MM.1S (cell line): ENCODE measurements around the gene FARS2.

Source experiments
- DNase-seq: peaks from one replicate; pipeline ENCODE4 v3.0.0-alpha.2; 2015
- H2AFZ ChIP-seq: fragments of 300-600 bp; sonication (generic); 2 replicates; pipeline ENCODE4 v1.6.0; 2016; ENCODE audit warnings: antibody characterized with exemption, low read length
- H3F3A ChIP-seq: fragments of 300-600 bp; sonication (generic); 2 replicates; pipeline ENCODE4 v1.6.1; 2016; ENCODE audit warnings: mild to moderate bottlenecking, antibody characterized with exemption, low read length, moderate library complexity, mixed read lengths; ENCODE audit not compliant: insufficient read depth
- H3K27ac ChIP-seq: fragments of 300-600 bp; sonication (generic); 2 replicates; pipeline ENCODE4 v1.5.1; 2016; ENCODE audit warnings: mild to moderate bottlenecking, low read length
- H3K27me3 ChIP-seq: fragments of 300-600 bp; sonication (generic); replicated peaks from 2 replicates; pipeline ENCODE4 v1.6.0; 2016; ENCODE audit warnings: low read length; ENCODE audit not compliant: insufficient read depth
- H3K36me3 ChIP-seq: fragments of 300-600 bp; sonication (generic); replicated peaks from 2 replicates; pipeline ENCODE4 v1.6.1; 2016; ENCODE audit warnings: mild to moderate bottlenecking, low read length, mixed read lengths; ENCODE audit not compliant: insufficient read depth
- H3K4me1 ChIP-seq: fragments of 300-600 bp; sonication (generic); 2 replicates; pipeline ENCODE4 v1.6.1; 2016; ENCODE audit warnings: low read length, mixed read lengths
- H3K4me2 ChIP-seq: fragments of 300-600 bp; sonication (generic); 2 replicates; pipeline ENCODE4 v1.6.0; 2016; ENCODE audit warnings: low read depth, low read length
- H3K4me3 ChIP-seq: fragments of 300-600 bp; sonication (generic); 2 replicates; pipeline ENCODE4 v1.5.1; 2016; ENCODE audit warnings: low read length, mixed read lengths
- H3K79me2 ChIP-seq: fragments of 300-600 bp; sonication (generic); 2 replicates; pipeline ENCODE4 v1.6.1; 2016; ENCODE audit warnings: mixed run types, low read length, mixed read lengths
- H3K9ac ChIP-seq: fragments of 300-600 bp; sonication (generic); 2 replicates; pipeline ENCODE4 v1.6.1; 2016; ENCODE audit warnings: low read length, mixed read lengths
- H3K9me2 ChIP-seq: fragments of 300-600 bp; sonication (generic); replicated peaks from 2 replicates; pipeline ENCODE4 v1.6.1; 2016; ENCODE audit warnings: mild to moderate bottlenecking, low read length, mixed read lengths; ENCODE audit not compliant: insufficient read depth
- H3K9me3 ChIP-seq: fragments of 300-600 bp; sonication (generic); replicated peaks from 2 replicates; pipeline ENCODE4 v1.6.1; 2016; ENCODE audit warnings: mild to moderate bottlenecking, low read length, mixed read lengths; ENCODE audit not compliant: insufficient read depth
- H4K20me1 ChIP-seq: fragments of 300-600 bp; sonication (generic); 2 replicates; pipeline ENCODE4 v1.6.1; 2016; ENCODE audit warnings: mild to moderate bottlenecking, low read length, moderate library complexity, mixed read lengths; ENCODE audit not compliant: insufficient read depth
- EZH2 ChIP-seq: fragments of 300-600 bp; sonication (generic); optimal IDR thresholded peaks from 2 replicates; pipeline ENCODE3; 2017; ENCODE audit warnings: low read depth, mild to moderate bottlenecking, antibody characterized with exemption, low read length, mixed read lengths
- EZH2phosphoT487 ChIP-seq: fragments of 300-600 bp; sonication (generic); IDR thresholded peaks from 2 replicates; pipeline ENCODE4 v1.6.1; 2018; ENCODE audit warnings: antibody characterized with exemption, low read length
- TF ChIP-seq, protein P1 (sequence below): fragments of 300-600 bp; sonication (generic); IDR thresholded peaks from 2 replicates; pipeline ENCODE4 v1.5.1; 2016; ENCODE audit warnings: antibody characterized with exemption, low read length, mixed read lengths

The FARS2 gene

GRCh38 chr6:5623769-5624168, 362.5 kb downstream of the FARS2 start:
- no peaks in the 10 kb centered on the region for H3K9me3 ChIP-seq

GRCh38 chr6:5624256-5624655, 362.9 kb downstream of the FARS2 start:
- H3F3A ChIP-seq, result no peaks in the 10 kb centered on the region
- no peak overlapping the region for H3K9ac ChIP-seq
- H3K27me3 ChIP-seq, result no peaks in the 10 kb centered on the region
- no peak overlapping the region for H2AFZ ChIP-seq
- H3K4me3 ChIP-seq, result no peak overlapping the region
- 0 out of 2 replicates have a peak, but pooled peaks cover 4% of the 10 kb centered on the region for H3K36me3 ChIP-seq
- DNase-seq, result no peak
- H3K79me2 ChIP-seq, result no peaks in the 10 kb centered on the region
- H3K4me2 ChIP-seq, result no peak overlapping the region
- H4K20me1 ChIP-seq, result no peaks in the 10 kb centered on the region
- H3K4me1 ChIP-seq, result peaks cover 10% of the 10 kb centered on the region
- no peaks in the 10 kb centered on the region for H3K9me3 ChIP-seq
- TF ChIP-seq EZH2 (no peak), EZH2phosphoT487 (no peak)
- TF ChIP-seq, protein P1, sequence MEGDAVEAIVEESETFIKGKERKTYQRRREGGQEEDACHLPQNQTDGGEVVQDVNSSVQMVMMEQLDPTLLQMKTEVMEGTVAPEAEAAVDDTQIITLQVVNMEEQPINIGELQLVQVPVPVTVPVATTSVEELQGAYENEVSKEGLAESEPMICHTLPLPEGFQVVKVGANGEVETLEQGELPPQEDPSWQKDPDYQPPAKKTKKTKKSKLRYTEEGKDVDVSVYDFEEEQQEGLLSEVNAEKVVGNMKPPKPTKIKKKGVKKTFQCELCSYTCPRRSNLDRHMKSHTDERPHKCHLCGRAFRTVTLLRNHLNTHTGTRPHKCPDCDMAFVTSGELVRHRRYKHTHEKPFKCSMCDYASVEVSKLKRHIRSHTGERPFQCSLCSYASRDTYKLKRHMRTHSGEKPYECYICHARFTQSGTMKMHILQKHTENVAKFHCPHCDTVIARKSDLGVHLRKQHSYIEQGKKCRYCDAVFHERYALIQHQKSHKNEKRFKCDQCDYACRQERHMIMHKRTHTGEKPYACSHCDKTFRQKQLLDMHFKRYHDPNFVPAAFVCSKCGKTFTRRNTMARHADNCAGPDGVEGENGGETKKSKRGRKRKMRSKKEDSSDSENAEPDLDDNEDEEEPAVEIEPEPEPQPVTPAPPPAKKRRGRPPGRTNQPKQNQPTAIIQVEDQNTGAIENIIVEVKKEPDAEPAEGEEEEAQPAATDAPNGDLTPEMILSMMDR, result no peak
- H3K9me2 ChIP-seq, result no peaks in the 10 kb centered on the region
- H3K27ac ChIP-seq, result no peak overlapping the region

More at GRCh38 chr6:5623769-5624168, 362.5 kb downstream of the FARS2 start:
- no peaks in the 10 kb centered on the region for H3K79me2 ChIP-seq
- no peak overlapping the region for H3K27ac ChIP-seq
- no peaks in the 10 kb centered on the region for H3K27me3 ChIP-seq
- H3K9me2 ChIP-seq, result no peaks in the 10 kb centered on the region
- no peak overlapping the region for H3K9ac ChIP-seq
- H3F3A ChIP-seq, result no peaks in the 10 kb centered on the region
- no peak for DNase-seq
- no peak overlapping the region for H2AFZ ChIP-seq
- H3K36me3 ChIP-seq, result 0 out of 2 replicates have a peak, but pooled peaks cover 2% of the 10 kb centered on the region
- no peak overlapping the region for H3K4me2 ChIP-seq
- H3K4me1 ChIP-seq, result peaks cover 10% of the 10 kb centered on the region
- TF ChIP-seq, protein P1, result no peak
- TF ChIP-seq EZH2phosphoT487, result no peak
- no peak for TF ChIP-seq EZH2
- no peak overlapping the region for H3K4me3 ChIP-seq
- H4K20me1 ChIP-seq, result no peaks in the 10 kb centered on the region

DNA sequence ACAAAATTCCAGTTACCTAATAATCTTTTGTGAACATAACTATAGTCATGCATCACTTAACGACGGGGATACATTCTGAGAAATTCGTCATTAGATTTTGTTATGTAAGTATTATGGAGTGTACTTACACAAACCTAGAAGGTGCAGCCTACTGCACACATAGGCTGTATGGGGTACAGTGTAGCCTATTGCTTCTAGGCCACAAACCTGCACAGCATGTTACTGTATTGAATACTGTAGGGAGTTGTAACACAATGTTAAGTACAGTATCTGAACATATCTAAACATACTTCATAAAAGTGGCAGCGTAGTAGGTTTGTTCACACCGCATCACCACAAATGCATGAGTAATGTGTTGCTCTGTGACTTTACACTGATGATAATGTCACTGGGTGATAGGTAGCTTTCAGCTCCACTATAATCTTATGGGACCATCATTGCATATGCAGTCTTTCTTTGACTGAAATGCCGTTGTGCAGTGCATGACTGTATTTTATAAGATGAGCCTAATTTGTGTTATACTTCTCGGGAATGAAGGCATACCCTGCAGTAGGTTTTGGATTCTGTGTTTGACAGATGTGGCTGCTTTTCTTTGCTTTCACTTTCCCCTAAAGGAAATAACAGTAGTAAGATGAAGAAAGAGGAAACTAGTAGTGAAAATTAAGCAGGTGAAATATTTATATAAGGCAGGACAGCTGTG, 365.6 kb downstream of the FARS2 start:
- H3K27ac ChIP-seq, result no peak overlapping the region

More for the DNA sequence above, 365.6 kb downstream of the FARS2 start:
- TF ChIP-seq EZH2, result no peak
- TF ChIP-seq EZH2phosphoT487, result no peak
- TF ChIP-seq, protein P1, result no peak
- 0 out of 2 replicates have a peak, but pooled peaks cover 4% of the 10 kb centered on the region for H3K36me3 ChIP-seq
- H3F3A ChIP-seq, result no peaks in the 10 kb centered on the region
- peak overlapping the region; percentile 23; the same call in 1 of the 2 replicates for H3K4me2 ChIP-seq
- H3K9me3 ChIP-seq, result no peaks in the 10 kb centered on the region
- no peaks in the 10 kb centered on the region for H3K27me3 ChIP-seq
- no peak overlapping the region for H2AFZ ChIP-seq
- H3K9ac ChIP-seq, result no peak overlapping the region
- H3K79me2 ChIP-seq, result no peaks in the 10 kb centered on the region
- DNase-seq, result peak; percentile 20
- no peaks in the 10 kb centered on the region for H4K20me1 ChIP-seq
- H3K4me1 ChIP-seq, result peaks cover 10% of the 10 kb centered on the region
- no peaks in the 10 kb centered on the region for H3K9me2 ChIP-seq
- no peak overlapping the region for H3K4me3 ChIP-seq
